H1 (cell line): Measurements from ENCODE around the gene NEUROD6. TPM values are rescaled to one million over a fixed set of nuclear protein-coding genes. Genes with fewer than 3 reads are reported as not detected.

Source experiments
- EGR1 ChIP-seq: IDR thresholded peaks from 2 replicates; pipeline ENCODE4 v1.6.1; 2011; ENCODE audit warnings: low read depth, low read length, borderline replicate concordance
- FOSL1 ChIP-seq: IDR thresholded peaks from 2 replicates; pipeline ENCODE4 v1.6.1; 2011; ENCODE audit warnings: mild to moderate bottlenecking, low read depth, low read length, moderate library complexity; ENCODE audit not compliant: insufficient read depth
- GTF2F1 ChIP-seq: IDR thresholded peaks from 2 replicates; pipeline ENCODE4 v1.6.1; 2012; ENCODE audit warnings: low read depth, low read length, improper control_type of control experiment, borderline replicate concordance
- HDAC2 ChIP-seq, 2 experiments: fragments of 300-600 bp in 1 of 2; sonication (generic) in 1 of 2; IDR thresholded peaks; 2 replicates each; pipeline ENCODE4 v1.6.1; 2011 to 2012; ENCODE audit warnings: low read depth in 2 of 2, low read length in 2 of 2, mild to moderate bottlenecking in 2 of 2, moderate library complexity in 2 of 2, borderline replicate concordance in 1 of 2, inconsistent platforms in 1 of 2
- POLR2AphosphoS5 ChIP-seq: IDR thresholded peaks from 2 replicates; pipeline ENCODE4 v1.6.1; 2011; ENCODE audit warnings: low read depth, low read length
- TBP ChIP-seq: IDR thresholded peaks from 2 replicates; pipeline ENCODE4 v1.6.1; 2011; ENCODE audit warnings: low read depth, low read length, improper control_type of control experiment
- TCF12 ChIP-seq: IDR thresholded peaks from 2 replicates; pipeline ENCODE4 v1.6.1; 2011; ENCODE audit warnings: low read depth, mild to moderate bottlenecking, low read length
- YY1 ChIP-seq: IDR thresholded peaks from 2 replicates; pipeline ENCODE4 v1.6.1; 2011; ENCODE audit warnings: low read depth, mild to moderate bottlenecking, low read length
- polyA plus RNA-seq, 7 experiments: library from polyadenylated mRNA; depleted of rRNA in 3 of 7; stranded (reverse) in 5 of 7; unstranded in 2 of 7; fragments of >200 nt in 5 of 7; fragments of 200-250 nt in 2 of 7; gene quantifications; 1 replicate in 5 of 7; 2 replicates in 1 of 7; 4 replicates in 1 of 7; pipeline versions ENCODE4 v1.2.1 to v1.2.3, GENCODE V29; 2011 to 2013; ENCODE audit warnings: missing spikeins in 2 of 7, mixed read lengths in 2 of 7
- total RNA-seq: library from RNA; stranded (reverse); fragmentation: NEBNext Ultra II Directional; extraction: Animal tissue kit (Norgen Biotek cat#: 25700); gene quantifications from 2 replicates; pipeline ENCODE4 v1.2.1, GENCODE V29; 2021

Gene NEUROD6
- total and polyA plus RNA-seq, 2 of the 8 experiments (the other 6 are each of a cell fraction or from before 2014, with no cell fraction given), result not detected

DNA sequence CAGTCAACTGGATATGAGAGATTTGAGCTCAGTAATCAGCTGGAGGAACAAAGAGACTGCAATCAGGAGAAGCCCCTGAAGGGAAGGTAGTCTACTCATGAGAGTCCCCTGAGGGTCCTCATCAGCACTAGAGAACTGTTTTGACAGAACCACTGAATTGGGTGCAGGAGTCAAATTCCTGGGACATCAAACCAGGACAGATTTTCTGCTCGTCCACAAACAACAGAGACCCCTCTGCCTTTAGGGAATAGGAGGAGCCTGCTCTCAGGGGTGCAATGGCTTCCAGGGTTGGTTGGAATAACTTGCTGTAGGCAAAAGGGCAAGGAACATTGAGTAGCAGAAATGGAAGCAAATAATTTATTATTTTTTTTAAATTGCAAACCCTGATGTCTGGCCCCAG lies 21.9 kb upstream of the NEUROD6 start (continued):
- TF ChIP-seq GTF2F1, result no peak
- TF ChIP-seq EGR1, result no peak
- TF ChIP-seq HDAC2 (IDR thresholded peaks at IDR 0.05; ENCODE audit: borderline replicate concordance in 1 of 2, low read depth in 2 of 2, low read length in 2 of 2), result no peak
- TF ChIP-seq POLR2AphosphoS5, result no peak
- TF ChIP-seq YY1, result no peak
- no peak for TF ChIP-seq TCF12
- no peak for TF ChIP-seq TBP
- no peak for TF ChIP-seq FOSL1
